WTC11 (cell line): Measurements from ENCODE around the gene SGPL1. TPM values are rescaled to one million over a fixed set of nuclear protein-coding genes. Genes with fewer than 3 reads are reported as not detected.

ENCODE experiments used
- ATAC-seq: fragments of 200-7000 bp; cut with Tn5 transposase; 2 replicates; pipeline ENCODE4 v1.10.0; 2021; ENCODE audit warnings: mild to moderate bottlenecking, moderate library complexity
- CTCF ChIA-PET: fragments of 300-600 bp; sonication (Branson Sonifier 250); formaldehyde crosslinking; loops from one replicate; lab custom pipeline; 2021; ENCODE audit warnings: antibody characterized with exemption; lab: Charles Lee
- POLR2A ChIA-PET: fragments of 350-600 bp; sonication (Branson Sonifier 250); formaldehyde crosslinking; loops from one replicate; lab custom pipeline; 2021; ENCODE audit warnings: antibody characterized with exemption; lab: Charles Lee
- DNase-seq: peaks from one replicate; pipeline ENCODE4 v3.0.0; 2021; ENCODE audit warnings: low spot score
- H3K27ac Mint-ChIP-seq: 2 replicates; pipeline ENCODE4 v1.8.0; 2021; ENCODE audit warnings: mixed read lengths
- H3K27me3 Mint-ChIP-seq: 2 replicates; pipeline ENCODE4 v1.8.0; 2021; ENCODE audit warnings: low read depth, mild to moderate bottlenecking, moderate library complexity, mixed read lengths
- H3K36me3 Mint-ChIP-seq: 2 replicates; pipeline ENCODE4 v1.8.0; 2021; ENCODE audit warnings: mixed read lengths
- H3K4me1 Mint-ChIP-seq: 2 replicates; pipeline ENCODE4 v1.8.0; 2022; ENCODE audit warnings: mixed read lengths
- H3K4me3 Mint-ChIP-seq: 2 replicates; pipeline ENCODE4 v1.8.0; 2021; ENCODE audit warnings: mild to moderate bottlenecking, moderate library complexity, mixed read lengths
- H3K9me3 Mint-ChIP-seq: 2 replicates; pipeline ENCODE4 v1.8.0; 2021; ENCODE audit warnings: mixed read lengths
- ATF1 ChIP-seq: sonication (generic); formaldehyde crosslinking; IDR thresholded peaks from 2 replicates; pipeline ENCODE4 v1.8.1; 2023; ENCODE audit warnings: mild to moderate bottlenecking, moderate library complexity, missing genetic modification reagents
- ETV6 ChIP-seq: sonication (generic); formaldehyde crosslinking; IDR thresholded peaks from 2 replicates; pipeline ENCODE4 v1.8.1; 2022; ENCODE audit warnings: mild to moderate bottlenecking, missing genetic modification reagents
- GRHL2 ChIP-seq: fragments of 250-450 bp; sonication (Bioruptor Pico); IDR thresholded peaks from 2 replicates; pipeline ENCODE4 v1.8.0; 2022; ENCODE audit warnings: mild to moderate bottlenecking, moderate library complexity; ENCODE audit not compliant: insufficient replicate concordance, severe bottlenecking
- IRF2 ChIP-seq: sonication (generic); formaldehyde crosslinking; IDR thresholded peaks from 2 replicates; pipeline ENCODE4 v1.8.0; 2022; ENCODE audit warnings: low read depth, missing genetic modification reagents, borderline replicate concordance
- OVOL2 ChIP-seq: fragments of 250-450 bp; sonication (Bioruptor Pico); IDR thresholded peaks from 2 replicates; pipeline ENCODE4 v1.9.0; 2021; ENCODE audit warnings: mild to moderate bottlenecking, borderline replicate concordance
- RORB ChIP-seq: fragments of 250-450 bp; sonication (Bioruptor Pico); IDR thresholded peaks from 2 replicates; pipeline ENCODE4 v1.9.0; 2021; ENCODE audit warnings: mild to moderate bottlenecking
- SMAD3 ChIP-seq: sonication (generic); formaldehyde crosslinking; IDR thresholded peaks from 2 replicates; pipeline ENCODE4 v1.8.0; 2022; ENCODE audit warnings: missing genetic modification reagents, mild to moderate bottlenecking, borderline replicate concordance
- ZNF121 ChIP-seq: sonication (generic); formaldehyde crosslinking; IDR thresholded peaks from 2 replicates; pipeline ENCODE4 v1.8.0; 2023; ENCODE audit warnings: missing genetic modification reagents
- ZNF396 ChIP-seq: fragments of 250-450 bp; sonication (Bioruptor Pico); IDR thresholded peaks from 2 replicates; pipeline ENCODE4 v1.8.0; 2021; ENCODE audit warnings: mild to moderate bottlenecking, moderate library complexity, borderline replicate concordance
- ZNF416 ChIP-seq: fragments of 250-450 bp; sonication (Bioruptor Pico); IDR thresholded peaks from 2 replicates; pipeline ENCODE4 v1.9.0; 2021; ENCODE audit warnings: mild to moderate bottlenecking, inconsistent platforms
- total RNA-seq: library from RNA; stranded (reverse); gene quantifications from 3 replicates; pipeline ENCODE4 v1.2.3, GENCODE V29; 2021
- TF ChIP-seq, protein P1 (sequence below): sonication (generic); formaldehyde crosslinking; IDR thresholded peaks from 2 replicates; pipeline ENCODE4 v1.8.1; 2023; ENCODE audit warnings: mild to moderate bottlenecking, missing genetic modification reagents
- TF ChIP-seq, protein P2 (sequence below): fragments of 200-600 bp; IDR thresholded peaks from 2 replicates; pipeline ENCODE4 v1.8.0; 2022; ENCODE audit warnings: antibody characterized with exemption
- TF ChIP-seq, protein P3 (sequence below): sonication (generic); formaldehyde crosslinking; IDR thresholded peaks from 2 replicates; pipeline ENCODE4 v1.8.0; 2023; ENCODE audit warnings: missing genetic modification reagents
- TF ChIP-seq, protein P4 (sequence below): fragments of 250-450 bp; sonication (Bioruptor Pico); IDR thresholded peaks from 2 replicates; pipeline ENCODE4 v2.1.2; 2022; ENCODE audit warnings: mild to moderate bottlenecking, moderate library complexity
- TF ChIP-seq, protein P5 (sequence below): sonication (generic); formaldehyde crosslinking; IDR thresholded peaks from 2 replicates; pipeline ENCODE4 v1.8.0; 2023; ENCODE audit warnings: missing genetic modification reagents, mild to moderate bottlenecking, borderline replicate concordance
- TF ChIP-seq, protein P6 (sequence below): sonication (generic); formaldehyde crosslinking; conservative IDR thresholded peaks from 2 replicates; pipeline ENCODE4 v1.8.1; 2023; ENCODE audit warnings: mild to moderate bottlenecking, low read depth, missing genetic modification reagents, moderate library complexity

The SGPL1 gene
- total RNA-seq, 1 experiment from 2014 or later: 44.6 TPM

DNA sequence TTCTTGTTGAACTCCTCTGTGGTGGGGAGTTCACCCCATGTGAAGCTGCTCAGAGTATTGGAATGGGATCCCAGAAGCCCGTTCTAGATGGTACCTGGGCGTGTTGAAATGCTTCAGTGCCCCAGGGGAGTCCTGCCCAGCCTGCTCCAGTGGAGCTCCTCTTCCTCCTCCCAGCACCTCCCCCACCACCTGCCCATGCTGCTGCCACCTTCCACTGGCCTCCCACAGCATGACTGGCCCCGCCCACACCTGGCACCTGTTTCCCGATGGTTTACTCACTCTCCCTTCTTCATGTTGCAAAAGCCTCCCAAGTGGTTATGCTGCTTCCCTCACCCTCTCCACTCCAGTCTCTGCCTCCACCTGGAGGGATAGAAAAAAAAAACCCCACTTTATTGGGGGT is 104.8 kb downstream of the SGPL1 start (continued):
- TF ChIP-seq, protein P1, sequence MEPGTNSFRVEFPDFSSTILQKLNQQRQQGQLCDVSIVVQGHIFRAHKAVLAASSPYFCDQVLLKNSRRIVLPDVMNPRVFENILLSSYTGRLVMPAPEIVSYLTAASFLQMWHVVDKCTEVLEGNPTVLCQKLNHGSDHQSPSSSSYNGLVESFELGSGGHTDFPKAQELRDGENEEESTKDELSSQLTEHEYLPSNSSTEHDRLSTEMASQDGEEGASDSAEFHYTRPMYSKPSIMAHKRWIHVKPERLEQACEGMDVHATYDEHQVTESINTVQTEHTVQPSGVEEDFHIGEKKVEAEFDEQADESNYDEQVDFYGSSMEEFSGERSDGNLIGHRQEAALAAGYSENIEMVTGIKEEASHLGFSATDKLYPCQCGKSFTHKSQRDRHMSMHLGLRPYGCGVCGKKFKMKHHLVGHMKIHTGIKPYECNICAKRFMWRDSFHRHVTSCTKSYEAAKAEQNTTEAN (CRISPR knock-in tag): no peak
- TF ChIP-seq IRF2 (CRISPR knock-in tag) (no peak), OVOL2 (CRISPR knock-in tag) (no peak), ZNF396 (CRISPR knock-in tag) (no peak)
- TF ChIP-seq, protein P2, sequence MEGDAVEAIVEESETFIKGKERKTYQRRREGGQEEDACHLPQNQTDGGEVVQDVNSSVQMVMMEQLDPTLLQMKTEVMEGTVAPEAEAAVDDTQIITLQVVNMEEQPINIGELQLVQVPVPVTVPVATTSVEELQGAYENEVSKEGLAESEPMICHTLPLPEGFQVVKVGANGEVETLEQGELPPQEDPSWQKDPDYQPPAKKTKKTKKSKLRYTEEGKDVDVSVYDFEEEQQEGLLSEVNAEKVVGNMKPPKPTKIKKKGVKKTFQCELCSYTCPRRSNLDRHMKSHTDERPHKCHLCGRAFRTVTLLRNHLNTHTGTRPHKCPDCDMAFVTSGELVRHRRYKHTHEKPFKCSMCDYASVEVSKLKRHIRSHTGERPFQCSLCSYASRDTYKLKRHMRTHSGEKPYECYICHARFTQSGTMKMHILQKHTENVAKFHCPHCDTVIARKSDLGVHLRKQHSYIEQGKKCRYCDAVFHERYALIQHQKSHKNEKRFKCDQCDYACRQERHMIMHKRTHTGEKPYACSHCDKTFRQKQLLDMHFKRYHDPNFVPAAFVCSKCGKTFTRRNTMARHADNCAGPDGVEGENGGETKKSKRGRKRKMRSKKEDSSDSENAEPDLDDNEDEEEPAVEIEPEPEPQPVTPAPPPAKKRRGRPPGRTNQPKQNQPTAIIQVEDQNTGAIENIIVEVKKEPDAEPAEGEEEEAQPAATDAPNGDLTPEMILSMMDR: no peak

DNA sequence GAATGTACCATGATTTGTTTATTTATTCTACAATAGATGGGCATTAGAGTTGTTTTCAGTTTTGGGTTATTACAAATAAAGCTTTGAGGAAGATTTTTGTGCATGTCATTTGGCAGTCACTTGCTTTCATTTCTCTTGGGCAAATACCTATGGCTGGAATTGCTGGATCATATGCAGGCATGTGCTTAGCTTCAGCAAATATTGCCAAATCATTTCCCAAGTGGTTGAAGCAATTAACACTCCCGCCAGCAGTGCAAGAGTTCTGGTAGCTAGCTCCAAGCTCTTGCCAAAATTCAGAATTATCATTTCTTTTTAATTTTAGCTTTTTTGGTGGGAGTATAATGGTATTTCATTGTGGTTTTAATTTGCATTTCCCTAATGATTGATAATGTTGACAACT is 105.5 kb downstream of the SGPL1 start:
- no peak overlapping the region for H3K27ac Mint-ChIP-seq
- H3K27me3 Mint-ChIP-seq: no peaks in the 10 kb centered on the region; the same call in 1 of the 2 replicates
- no peak for ATAC-seq
- no peaks in the 10 kb centered on the region for H3K9me3 Mint-ChIP-seq
- no peak overlapping the region for H3K4me3 Mint-ChIP-seq
- ChIA-PET CTCF (interaction anchor here (1.8 to 6.4 kb wide), 2 partner anchors 17 to 288 kb away, joined by 8 to 47 read pairs; no protein-coding TSS in a partner anchor), POLR2A (no interaction called here)
- no peaks in the 10 kb centered on the region for H3K4me1 Mint-ChIP-seq
- H3K36me3 Mint-ChIP-seq: no peaks in the 10 kb centered on the region
- no peak for DNase-seq
- TF ChIP-seq, protein P3, sequence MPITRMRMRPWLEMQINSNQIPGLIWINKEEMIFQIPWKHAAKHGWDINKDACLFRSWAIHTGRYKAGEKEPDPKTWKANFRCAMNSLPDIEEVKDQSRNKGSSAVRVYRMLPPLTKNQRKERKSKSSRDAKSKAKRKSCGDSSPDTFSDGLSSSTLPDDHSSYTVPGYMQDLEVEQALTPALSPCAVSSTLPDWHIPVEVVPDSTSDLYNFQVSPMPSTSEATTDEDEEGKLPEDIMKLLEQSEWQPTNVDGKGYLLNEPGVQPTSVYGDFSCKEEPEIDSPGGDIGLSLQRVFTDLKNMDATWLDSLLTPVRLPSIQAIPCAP: no peak
- TF ChIP-seq GRHL2 (no peak), ATF1 (CRISPR knock-in tag) (no peak), ZNF416 (CRISPR knock-in tag) (no peak), ZNF121 (no peak), SMAD3 (CRISPR knock-in tag) (no peak)
- TF ChIP-seq, protein P4, sequence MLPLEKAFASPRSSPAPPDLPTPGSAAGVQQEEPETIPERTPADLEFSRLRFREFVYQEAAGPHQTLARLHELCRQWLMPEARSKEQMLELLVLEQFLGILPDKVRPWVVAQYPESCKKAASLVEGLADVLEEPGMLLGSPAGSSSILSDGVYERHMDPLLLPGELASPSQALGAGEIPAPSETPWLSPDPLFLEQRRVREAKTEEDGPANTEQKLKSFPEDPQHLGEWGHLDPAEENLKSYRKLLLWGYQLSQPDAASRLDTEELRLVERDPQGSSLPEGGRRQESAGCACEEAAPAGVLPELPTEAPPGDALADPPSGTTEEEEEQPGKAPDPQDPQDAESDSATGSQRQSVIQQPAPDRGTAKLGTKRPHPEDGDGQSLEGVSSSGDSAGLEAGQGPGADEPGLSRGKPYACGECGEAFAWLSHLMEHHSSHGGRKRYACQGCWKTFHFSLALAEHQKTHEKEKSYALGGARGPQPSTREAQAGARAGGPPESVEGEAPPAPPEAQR (CRISPR knock-in tag): no peak
- TF ChIP-seq, protein P5, sequence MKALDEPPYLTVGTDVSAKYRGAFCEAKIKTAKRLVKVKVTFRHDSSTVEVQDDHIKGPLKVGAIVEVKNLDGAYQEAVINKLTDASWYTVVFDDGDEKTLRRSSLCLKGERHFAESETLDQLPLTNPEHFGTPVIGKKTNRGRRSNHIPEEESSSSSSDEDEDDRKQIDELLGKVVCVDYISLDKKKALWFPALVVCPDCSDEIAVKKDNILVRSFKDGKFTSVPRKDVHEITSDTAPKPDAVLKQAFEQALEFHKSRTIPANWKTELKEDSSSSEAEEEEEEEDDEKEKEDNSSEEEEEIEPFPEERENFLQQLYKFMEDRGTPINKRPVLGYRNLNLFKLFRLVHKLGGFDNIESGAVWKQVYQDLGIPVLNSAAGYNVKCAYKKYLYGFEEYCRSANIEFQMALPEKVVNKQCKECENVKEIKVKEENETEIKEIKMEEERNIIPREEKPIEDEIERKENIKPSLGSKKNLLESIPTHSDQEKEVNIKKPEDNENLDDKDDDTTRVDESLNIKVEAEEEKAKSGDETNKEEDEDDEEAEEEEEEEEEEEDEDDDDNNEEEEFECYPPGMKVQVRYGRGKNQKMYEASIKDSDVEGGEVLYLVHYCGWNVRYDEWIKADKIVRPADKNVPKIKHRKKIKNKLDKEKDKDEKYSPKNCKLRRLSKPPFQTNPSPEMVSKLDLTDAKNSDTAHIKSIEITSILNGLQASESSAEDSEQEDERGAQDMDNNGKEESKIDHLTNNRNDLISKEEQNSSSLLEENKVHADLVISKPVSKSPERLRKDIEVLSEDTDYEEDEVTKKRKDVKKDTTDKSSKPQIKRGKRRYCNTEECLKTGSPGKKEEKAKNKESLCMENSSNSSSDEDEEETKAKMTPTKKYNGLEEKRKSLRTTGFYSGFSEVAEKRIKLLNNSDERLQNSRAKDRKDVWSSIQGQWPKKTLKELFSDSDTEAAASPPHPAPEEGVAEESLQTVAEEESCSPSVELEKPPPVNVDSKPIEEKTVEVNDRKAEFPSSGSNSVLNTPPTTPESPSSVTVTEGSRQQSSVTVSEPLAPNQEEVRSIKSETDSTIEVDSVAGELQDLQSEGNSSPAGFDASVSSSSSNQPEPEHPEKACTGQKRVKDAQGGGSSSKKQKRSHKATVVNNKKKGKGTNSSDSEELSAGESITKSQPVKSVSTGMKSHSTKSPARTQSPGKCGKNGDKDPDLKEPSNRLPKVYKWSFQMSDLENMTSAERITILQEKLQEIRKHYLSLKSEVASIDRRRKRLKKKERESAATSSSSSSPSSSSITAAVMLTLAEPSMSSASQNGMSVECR: no peak

DNA sequence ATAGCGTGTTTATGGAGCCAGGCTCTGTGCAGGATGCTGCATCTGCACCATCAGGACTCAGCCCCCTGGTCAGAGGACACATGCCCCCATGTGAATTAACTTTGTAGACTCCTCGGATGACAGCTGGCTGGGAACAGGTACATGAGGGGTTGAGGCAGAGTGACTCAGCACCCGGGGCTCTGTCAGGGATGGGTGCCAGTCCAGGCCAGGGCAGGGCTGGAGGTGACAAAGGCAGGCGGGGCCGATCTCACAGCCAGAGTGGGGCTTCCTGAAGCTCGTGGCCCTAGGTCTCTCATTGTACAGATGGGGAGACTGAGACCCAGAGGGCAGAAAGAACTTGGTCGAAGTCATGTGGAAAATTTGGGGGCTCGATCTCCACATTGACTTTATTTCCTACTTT is 107.9 kb downstream of the SGPL1 start:
- POLR2A ChIA-PET: no interaction called here
- TF ChIP-seq RORB (CRISPR knock-in tag) (no peak), ETV6 (CRISPR knock-in tag) (no peak), IRF2 (CRISPR knock-in tag) (no peak), ZNF121 (no peak), SMAD3 (CRISPR knock-in tag) (no peak)
- TF ChIP-seq, protein P6, sequence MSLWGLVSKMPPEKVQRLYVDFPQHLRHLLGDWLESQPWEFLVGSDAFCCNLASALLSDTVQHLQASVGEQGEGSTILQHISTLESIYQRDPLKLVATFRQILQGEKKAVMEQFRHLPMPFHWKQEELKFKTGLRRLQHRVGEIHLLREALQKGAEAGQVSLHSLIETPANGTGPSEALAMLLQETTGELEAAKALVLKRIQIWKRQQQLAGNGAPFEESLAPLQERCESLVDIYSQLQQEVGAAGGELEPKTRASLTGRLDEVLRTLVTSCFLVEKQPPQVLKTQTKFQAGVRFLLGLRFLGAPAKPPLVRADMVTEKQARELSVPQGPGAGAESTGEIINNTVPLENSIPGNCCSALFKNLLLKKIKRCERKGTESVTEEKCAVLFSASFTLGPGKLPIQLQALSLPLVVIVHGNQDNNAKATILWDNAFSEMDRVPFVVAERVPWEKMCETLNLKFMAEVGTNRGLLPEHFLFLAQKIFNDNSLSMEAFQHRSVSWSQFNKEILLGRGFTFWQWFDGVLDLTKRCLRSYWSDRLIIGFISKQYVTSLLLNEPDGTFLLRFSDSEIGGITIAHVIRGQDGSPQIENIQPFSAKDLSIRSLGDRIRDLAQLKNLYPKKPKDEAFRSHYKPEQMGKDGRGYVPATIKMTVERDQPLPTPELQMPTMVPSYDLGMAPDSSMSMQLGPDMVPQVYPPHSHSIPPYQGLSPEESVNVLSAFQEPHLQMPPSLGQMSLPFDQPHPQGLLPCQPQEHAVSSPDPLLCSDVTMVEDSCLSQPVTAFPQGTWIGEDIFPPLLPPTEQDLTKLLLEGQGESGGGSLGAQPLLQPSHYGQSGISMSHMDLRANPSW (CRISPR knock-in tag): no peak
- H3K36me3 Mint-ChIP-seq: no peaks in the 10 kb centered on the region

More for the DNA sequence above, 107.9 kb downstream of the SGPL1 start:
- ATAC-seq: no peak
- no peaks in the 10 kb centered on the region for H3K9me3 Mint-ChIP-seq
- no peak overlapping the region for H3K4me3 Mint-ChIP-seq
- CTCF ChIA-PET: interaction anchor here (0.7 to 6.4 kb wide), 8 partner anchors 20 to 446 kb away, joined by 3 to 47 read pairs (median 6); partner anchors contain the start of gene SLC29A3
- no peaks in the 10 kb centered on the region for H3K4me1 Mint-ChIP-seq
- H3K27me3 Mint-ChIP-seq: no peaks in the 10 kb centered on the region; the same call in 1 of the 2 replicates
- DNase-seq: no peak
- no peak overlapping the region for H3K27ac Mint-ChIP-seq
